Naive B cell (primary cell): ENCODE results near the gene CLDN6. TPM values are rescaled to one million over a fixed set of nuclear protein-coding genes. Genes with fewer than 3 reads are reported as not detected.

Experiments
- polyA plus RNA-seq, 6 donors: library from polyadenylated mRNA; unstranded; fragments of 300-500 nt; fragmentation: Illumina TruSeq; gene quantifications; one replicate each; pipeline ENCODE4 v1.2.3, GENCODE V29; 2021; ENCODE audit warnings: low read depth in 6 of 6

CLDN6 gene
- polyA plus RNA-seq, 6 donors from 2014 or later: not detected

Other genes with a start within 250 kb of the CLDN6 start
- gene ELOB, start 240.9 kb downstream of the CLDN6 start, polyA plus RNA-seq: 100 to 1,000 TPM; 159 to 241 (median 203) TPM
- not detected for gene PRSS33, start 230.6 kb downstream of the CLDN6 start, polyA plus RNA-seq
- not detected for gene PRSS41, start 219.7 kb downstream of the CLDN6 start, polyA plus RNA-seq
- 1 to 10 TPM in 4 of 6 donors, under 1 TPM in 1, not detected in 1; 0.51 to 4.4 (median 1.9) TPM for gene PRSS21, start 200.9 kb downstream of the CLDN6 start, polyA plus RNA-seq
- not detected for gene ZG16B, start 187.9 kb downstream of the CLDN6 start, polyA plus RNA-seq
- gene PRSS22, start 160.0 kb downstream of the CLDN6 start, polyA plus RNA-seq: not detected
- 10 to 100 TPM; 15.6 to 22.6 (median 18.9) TPM for gene FLYWCH2, start 135.0 kb downstream of the CLDN6 start, polyA plus RNA-seq
- gene FLYWCH1, start 106.3 kb downstream of the CLDN6 start, polyA plus RNA-seq: 10 to 100 TPM in 3 of 6 donors, 1 to 10 TPM in 3; 6.3 to 13.4 (median 9.5) TPM
- 1 to 10 TPM in 3 of 6 donors, under 1 TPM in 2, not detected in 1; 0.25 to 4.4 (median 1.2) TPM for gene KREMEN2, start 53.9 kb downstream of the CLDN6 start, polyA plus RNA-seq
- gene PAQR4, start 48.8 kb downstream of the CLDN6 start, polyA plus RNA-seq: 1 to 10 TPM in 3 of 6 donors, under 1 TPM in 2, not detected in 1; 0.43 to 1.3 (median 1.1) TPM
- under 1 TPM in 4 of 6 donors, not detected in 2; 0.45 to 0.88 (median 0.62) TPM for gene PKMYT1, start 37.7 kb downstream of the CLDN6 start, polyA plus RNA-seq
- gene CLDN9, start 5.3 kb downstream of the CLDN6 start, polyA plus RNA-seq: not detected
- not detected for gene TNFRSF12A, start 2.2 kb upstream of the CLDN6 start, polyA plus RNA-seq
- 10 to 100 TPM in 5 of 6 donors, 1 to 10 TPM in 1; 7.6 to 21.4 (median 15.4) TPM for gene HCFC1R1, start 5.8 kb upstream of the CLDN6 start, polyA plus RNA-seq
- gene THOC6, start 5.9 kb upstream of the CLDN6 start, polyA plus RNA-seq: 10 to 100 TPM; 35.7 to 75.7 (median 48.3) TPM
- gene BICDL2, start 18.8 kb upstream of the CLDN6 start, polyA plus RNA-seq: not detected
- gene MMP25, start 28.4 kb upstream of the CLDN6 start, polyA plus RNA-seq: under 1 TPM in 2 of 6 donors, not detected in 4; 0.29 to 0.55 TPM
- gene IL32, start 47.5 kb upstream of the CLDN6 start, polyA plus RNA-seq: 10 to 100 TPM in 2 of 6 donors, 1 to 10 TPM in 4; 3.0 to 15.0 (median 6.2) TPM
- not detected for gene ZSCAN10, start 81.1 kb upstream of the CLDN6 start, polyA plus RNA-seq
- gene ZNF205, start 94.4 kb upstream of the CLDN6 start, polyA plus RNA-seq: under 1 TPM in 1 of 6 donors, not detected in 5; 0.47 TPM
- gene ZNF213, start 116.8 kb upstream of the CLDN6 start, polyA plus RNA-seq: 1 to 10 TPM in 4 of 6 donors, under 1 TPM in 1, not detected in 1; 0.38 to 2.7 (median 1.6) TPM
- gene OR1F1, start 170.0 kb upstream of the CLDN6 start, polyA plus RNA-seq: not detected
- gene ZNF200, start 217.0 kb upstream of the CLDN6 start, polyA plus RNA-seq: 10 to 100 TPM in 4 of 6 donors, 1 to 10 TPM in 2; 5.4 to 13.8 (median 11.0) TPM
- gene MEFV, start 238.4 kb upstream of the CLDN6 start, polyA plus RNA-seq: under 1 TPM in 1 of 6 donors, not detected in 5; 0.25 TPM